Measurements from ENCODE around the gene DDX25.

The DDX25 gene

GRCh38 chr11:125950696-125951651 is 46.7 kb downstream of the DDX25 start:
- DNase-seq (ENCODE audit: low read depth): no peak

GRCh38 chr11:125951731-125952130 is 47.4 kb downstream of the DDX25 start:
- no peak for DNase-seq (ENCODE audit: low read depth)

- no peak for DNase-seq (ENCODE audit: low read depth)
Observed at GRCh38 chr11:125952559-125952958, 48.3 kb downstream of the DDX25 start.

GRCh38 chr11:125952973-125953372 is 48.7 kb downstream of the DDX25 start:
- DNase-seq (ENCODE audit: low read depth): no peak

- DNase-seq (ENCODE audit: low read depth): no peak
Observed at GRCh38 chr11:125953401-125953935, 49.2 kb downstream of the DDX25 start.

GRCh38 chr11:125954123-125954944 is 50.0 kb downstream of the DDX25 start:
- DNase-seq (ENCODE audit: low read depth): no peak

- DNase-seq (ENCODE audit: low read depth): no peak
Observed at GRCh38 chr11:125954945-125955640, 50.8 kb downstream of the DDX25 start.

GRCh38 chr11:125955856-125956255 is 51.5 kb downstream of the DDX25 start:
- no peak for DNase-seq (ENCODE audit: low read depth)

- DNase-seq (ENCODE audit: low read depth): no peak
Observed at GRCh38 chr11:125956391-125957134, 52.3 kb downstream of the DDX25 start.

- no peak for DNase-seq (ENCODE audit: low read depth)
Observed at GRCh38 chr11:125957618-125958332, 53.5 kb downstream of the DDX25 start.

GRCh38 chr11:125958872-125959400 is 54.6 kb downstream of the DDX25 start:
- DNase-seq (ENCODE audit: low read depth): no peak

- DNase-seq (ENCODE audit: low read depth): no peak
Observed at GRCh38 chr11:125959511-125959910, 55.2 kb downstream of the DDX25 start.

GRCh38 chr11:125959931-125960330 is 55.6 kb downstream of the DDX25 start:
- no peak for DNase-seq (ENCODE audit: low read depth)

GRCh38 chr11:125960771-125961170 is 56.5 kb downstream of the DDX25 start:
- no peak for DNase-seq (ENCODE audit: low read depth)

- DNase-seq (ENCODE audit: low read depth): no peak
Observed at GRCh38 chr11:125967515-125967914, 63.2 kb downstream of the DDX25 start.

GRCh38 chr11:125968354-125968753 is 64.0 kb downstream of the DDX25 start:
- DNase-seq (ENCODE audit: low read depth): no peak

- DNase-seq (ENCODE audit: low read depth): no peak
Observed at GRCh38 chr11:125971618-125972017, 67.3 kb downstream of the DDX25 start.

- DNase-seq (ENCODE audit: low read depth): no peak
Observed at GRCh38 chr11:125974284-125974683, 70.0 kb downstream of the DDX25 start.

- no peak for DNase-seq (ENCODE audit: low read depth)
Observed at GRCh38 chr11:125975634-125976033, 71.3 kb downstream of the DDX25 start.

- no peak for DNase-seq (ENCODE audit: low read depth)
Observed at GRCh38 chr11:125976156-125976555, 71.8 kb downstream of the DDX25 start.
